GM10847 (cell line): Measurements from ENCODE around the gene SLC23A1.

ENCODE experiments used
- POLR2A ChIP-seq: IDR thresholded peaks from 2 replicates; pipeline ENCODE4 v1.6.1; 2011; ENCODE audit not compliant: insufficient read length; ENCODE audit errors: extremely low read depth

The SLC23A1 gene

DNA sequence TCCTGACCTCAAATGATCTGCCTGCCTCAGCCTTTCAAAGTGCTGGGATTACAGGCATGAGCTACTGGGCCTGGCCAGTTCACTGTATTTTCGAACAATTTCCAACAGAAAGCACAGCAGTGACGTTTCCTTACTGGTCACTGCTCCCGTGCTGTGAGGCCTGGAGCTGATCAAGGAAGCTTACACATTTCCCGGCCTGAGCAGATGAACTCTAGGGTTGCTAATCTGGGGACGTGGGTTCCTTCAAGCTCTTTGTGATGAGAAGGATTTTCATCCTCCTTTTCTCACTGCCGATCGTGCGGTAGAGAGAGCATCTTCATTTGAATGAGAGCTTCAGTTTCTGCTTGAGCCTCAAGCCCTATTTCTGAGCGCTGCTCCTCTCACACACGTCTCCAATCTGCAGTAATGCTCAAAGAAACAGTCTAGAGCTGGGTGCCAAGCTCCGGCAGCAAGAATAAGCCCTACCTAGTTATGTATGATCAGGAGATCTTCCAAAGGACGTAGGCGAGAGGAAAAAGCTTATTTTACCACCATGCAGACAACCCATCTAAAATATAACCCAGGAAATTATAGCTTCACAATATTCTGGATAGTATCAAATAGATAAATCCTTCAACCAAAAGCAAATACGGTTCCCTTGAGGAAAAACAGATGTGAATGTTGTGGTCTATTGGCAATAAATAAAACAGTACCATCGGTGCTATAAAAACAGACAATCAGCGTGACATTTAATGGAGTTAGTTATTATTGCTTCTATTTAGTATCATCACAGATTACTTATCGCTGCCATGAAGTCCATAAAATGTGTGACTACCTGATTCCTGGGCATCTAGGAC lies 28.1 kb upstream of the SLC23A1 start:
- no peak for TF ChIP-seq POLR2A

- no peak for TF ChIP-seq POLR2A
Measured at GRCh38 chr5:139410121-139410992, 27.3 kb upstream of the SLC23A1 start.

DNA sequence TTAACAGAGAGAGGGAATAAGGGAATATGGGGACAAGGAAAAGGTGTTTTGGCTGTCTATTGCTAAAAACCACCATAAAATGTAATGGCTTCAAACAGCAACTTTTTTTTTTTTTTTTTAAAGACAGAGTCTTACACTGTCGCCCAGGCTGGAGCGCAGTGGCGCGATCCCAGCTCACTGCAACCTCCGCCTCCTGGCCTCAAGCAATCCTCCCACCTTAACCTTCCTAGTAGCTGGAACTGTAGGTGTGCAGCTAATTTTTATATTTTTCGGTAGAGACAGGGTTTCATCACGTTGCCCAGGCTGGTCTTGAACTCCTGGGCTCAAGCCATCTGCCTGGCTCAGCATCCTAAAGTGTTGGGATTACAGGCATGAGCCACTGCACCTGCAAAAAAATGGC lies 25.1 kb upstream of the SLC23A1 start:
- TF ChIP-seq POLR2A: no peak

DNA sequence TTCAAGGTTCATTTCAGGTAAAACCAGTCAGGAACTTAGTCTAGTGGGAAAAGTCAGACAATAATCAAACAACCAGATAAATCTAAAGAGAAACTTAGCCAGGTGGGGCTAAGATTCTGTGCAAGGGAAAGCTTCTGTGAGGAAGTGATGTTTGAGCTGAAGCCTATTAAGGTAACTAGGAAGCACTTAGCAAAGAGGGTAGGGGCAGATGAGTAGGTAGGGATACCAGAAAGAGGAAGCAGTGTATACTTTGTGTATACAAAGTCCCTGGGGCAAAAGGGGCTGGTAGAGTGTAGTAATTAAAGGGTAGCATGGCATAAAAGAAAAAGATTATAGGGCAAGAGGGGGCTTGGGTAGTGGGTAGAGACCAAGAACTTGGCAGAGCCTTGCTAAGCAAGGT lies 24.4 kb upstream of the SLC23A1 start:
- no peak for TF ChIP-seq POLR2A

- TF ChIP-seq POLR2A: no peak
Measured at GRCh38 chr5:139406963-139407362, 23.9 kb upstream of the SLC23A1 start.

- TF ChIP-seq POLR2A: no peak
Measured at GRCh38 chr5:139404484-139404840, 21.4 kb upstream of the SLC23A1 start.

DNA sequence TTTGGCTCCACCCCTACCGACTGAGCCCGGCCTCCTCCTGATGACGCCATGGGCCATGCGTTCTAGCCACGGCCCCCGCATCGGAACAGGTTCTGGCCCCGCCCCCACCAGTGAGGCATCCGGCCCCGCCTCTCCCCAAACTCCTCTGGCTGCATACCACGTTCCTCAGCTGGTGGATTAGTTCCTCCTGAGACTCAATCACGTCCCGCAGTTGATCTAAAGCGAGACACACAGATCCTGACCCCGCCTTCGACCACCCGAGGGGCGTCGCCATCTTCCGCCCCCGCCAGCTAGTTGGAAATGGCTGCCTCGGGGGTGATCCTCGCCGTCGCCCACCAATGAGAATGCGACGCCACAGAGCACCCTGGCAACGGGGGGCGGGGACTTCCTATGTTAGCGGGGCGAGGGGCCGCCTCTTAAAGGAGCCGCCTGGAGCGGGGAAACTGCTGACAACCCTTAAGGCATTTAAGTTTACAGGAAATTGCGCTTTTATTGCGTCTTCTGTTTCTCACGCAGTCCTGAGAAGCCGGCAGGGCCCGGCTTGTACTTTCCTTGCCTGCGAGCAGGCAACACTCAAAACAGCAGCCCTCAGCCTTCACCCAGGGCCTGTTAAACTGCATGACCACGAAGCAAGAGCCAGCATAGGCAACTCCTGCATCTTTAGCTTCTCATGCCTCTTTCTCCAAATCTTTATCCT lies 20.8 kb upstream of the SLC23A1 start, which contains the start of gene SPATA24:
Gene SPATA24, minus strand, starts transcription at position 303 of the 697 bp plus-strand sequence. Its CDS starts 29 bp downstream, at position 274.
- no peak for TF ChIP-seq POLR2A

- no peak for TF ChIP-seq POLR2A
Measured at GRCh38 chr5:139403418-139403786, 20.3 kb upstream of the SLC23A1 start.

DNA sequence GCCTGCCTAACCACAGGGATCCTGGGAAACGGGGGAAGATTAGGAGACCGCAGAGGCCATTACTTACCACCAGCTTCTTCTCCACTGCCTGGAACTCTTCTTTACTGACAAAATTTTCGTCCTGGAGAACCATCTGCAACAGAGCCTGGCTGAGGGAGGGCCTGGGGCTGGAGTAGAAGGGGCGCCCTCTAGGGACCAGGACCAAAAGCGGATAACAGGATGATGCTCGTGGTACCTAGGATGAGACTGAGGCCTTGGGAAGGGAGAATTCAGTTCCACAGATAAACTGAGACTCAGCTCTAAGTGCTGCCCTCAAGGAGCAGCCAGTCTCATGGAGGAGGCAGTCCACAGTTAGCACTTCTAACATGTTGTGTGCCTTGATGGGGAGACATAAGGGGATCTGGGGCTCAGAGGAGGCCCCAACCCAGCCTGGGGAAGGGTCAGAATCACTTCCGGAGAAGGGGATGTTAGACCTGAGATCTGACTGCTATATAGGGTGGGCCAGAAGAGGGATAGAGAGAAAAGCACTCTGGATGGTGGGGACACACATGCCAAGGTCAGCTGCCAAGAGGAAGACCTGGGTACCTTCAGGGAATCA lies 19.6 kb upstream of the SLC23A1 start:
- TF ChIP-seq POLR2A: no peak

GRCh38 chr5:139401546-139401945 lies 18.4 kb upstream of the SLC23A1 start:
- TF ChIP-seq POLR2A: no peak

DNA sequence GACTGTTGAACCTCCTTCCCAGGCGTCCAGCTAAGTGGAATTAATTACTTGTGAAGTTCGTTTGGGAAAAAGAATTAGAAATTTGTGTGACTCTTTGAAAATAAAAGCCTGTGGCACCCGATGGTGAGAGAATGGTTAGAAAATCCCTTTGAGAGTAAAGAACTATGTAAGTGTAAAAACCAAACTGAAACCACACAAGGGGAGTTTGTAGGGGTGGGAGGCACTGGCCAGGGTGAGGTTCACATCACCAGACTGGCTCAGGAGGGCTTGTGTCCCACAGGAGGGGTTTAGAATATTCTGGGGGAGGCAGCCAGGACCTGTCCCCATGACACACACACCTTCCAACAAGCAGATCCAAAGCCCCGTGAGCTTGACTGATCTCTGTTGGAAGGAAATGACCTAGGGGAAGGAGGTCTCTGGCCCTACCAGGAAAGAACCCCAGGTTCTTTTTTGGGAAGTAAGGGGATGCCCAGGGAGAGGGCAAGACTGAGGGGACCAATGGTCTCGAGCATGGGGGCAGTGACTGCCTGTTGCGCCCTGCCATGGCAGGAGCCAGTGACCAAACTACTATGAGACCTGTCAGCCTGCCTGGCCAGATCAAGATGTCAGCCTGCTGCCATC lies 16.5 kb upstream of the SLC23A1 start:
- TF ChIP-seq POLR2A: no peak

DNA sequence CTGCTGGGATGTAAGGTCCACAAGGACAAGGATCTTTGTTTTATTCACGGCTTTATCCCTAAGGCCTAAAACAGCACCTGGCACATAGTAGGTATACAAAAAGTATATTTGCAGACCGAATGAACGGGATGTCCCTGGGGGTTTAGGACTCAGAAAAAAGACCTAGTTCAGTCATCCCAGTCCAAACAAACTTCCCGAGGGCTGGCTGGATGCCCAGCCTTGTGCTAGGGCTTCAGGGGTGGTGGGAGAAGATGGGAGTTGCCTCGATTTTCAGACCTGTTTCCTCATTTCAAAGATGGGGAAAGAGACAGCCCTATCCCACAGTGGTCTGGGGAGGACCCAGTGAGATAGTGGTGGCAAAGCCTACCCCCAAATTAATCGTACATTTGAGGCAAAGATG lies 14.8 kb upstream of the SLC23A1 start:
- TF ChIP-seq POLR2A: no peak

DNA sequence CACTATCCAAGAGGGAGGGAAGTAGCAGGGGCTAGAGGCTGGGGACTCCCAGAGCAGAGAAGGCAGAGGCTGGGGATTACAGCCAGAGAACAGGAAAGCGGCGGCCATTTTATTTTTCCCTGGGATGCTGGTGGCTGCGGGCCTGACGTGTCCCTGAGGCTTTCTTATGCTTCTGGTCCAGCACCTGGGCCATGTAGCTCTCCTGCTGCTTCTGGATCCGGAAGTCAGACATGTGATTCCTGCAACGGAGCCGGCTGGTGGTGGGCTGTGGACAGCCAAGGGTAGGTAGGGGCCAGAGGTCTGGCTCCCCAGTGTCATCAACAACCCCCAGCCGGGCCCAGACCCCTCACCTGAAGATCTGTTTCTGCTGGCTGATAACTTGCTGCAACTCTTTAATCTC lies 13.6 kb upstream of the SLC23A1 start:
- TF ChIP-seq POLR2A: no peak

DNA sequence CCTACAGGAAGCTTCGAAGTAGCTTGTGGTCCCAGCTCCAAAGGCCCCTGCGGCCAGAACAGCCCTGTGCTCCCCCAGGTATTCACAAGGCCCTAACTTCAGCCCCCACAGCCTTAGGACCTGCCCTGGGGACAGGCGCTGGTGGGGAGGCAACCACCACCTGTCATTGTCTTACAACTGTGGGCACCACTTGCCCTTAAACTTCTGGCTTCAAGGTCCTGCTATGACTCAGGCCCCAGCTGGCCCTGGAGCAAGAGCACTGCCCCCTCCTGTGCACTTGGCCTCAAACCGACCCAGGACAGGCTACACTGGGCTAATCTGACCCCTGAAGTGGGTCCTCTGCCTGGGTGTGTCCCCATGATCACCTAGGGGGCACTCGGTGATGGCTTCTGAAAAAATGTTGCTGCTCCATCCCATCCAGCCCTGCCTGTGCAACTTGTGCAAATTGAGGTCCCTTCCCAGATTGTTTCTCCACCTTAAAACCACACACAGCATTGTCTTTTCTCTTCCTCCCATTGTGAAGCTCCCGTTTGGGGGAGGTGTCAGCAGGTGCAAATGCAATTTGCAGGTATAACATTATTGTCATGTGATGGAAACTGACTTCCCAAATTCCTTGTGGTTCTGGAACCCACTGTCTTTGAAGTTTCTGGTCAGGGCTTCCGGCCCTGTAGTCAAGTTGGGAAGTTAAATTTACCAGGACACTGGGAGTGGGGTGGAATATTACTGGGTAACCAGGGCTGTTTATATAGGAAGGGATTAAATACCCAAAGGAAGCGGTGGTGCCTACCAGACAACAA lies 12.9 kb upstream of the SLC23A1 start:
- TF ChIP-seq POLR2A: no peak
